HepG2 (cell line): Measurements from ENCODE around the gene ZNF581. TPM values are rescaled to one million over a fixed set of nuclear protein-coding genes. Genes with fewer than 3 reads are reported as not detected.

ENCODE experiments used
- ATF2 ChIP-seq: sonication (generic); formaldehyde crosslinking; IDR thresholded peaks from 2 replicates; pipeline ENCODE4 v1.4.0; 2020; ENCODE audit warnings: missing genetic modification reagents
- EED ChIP-seq: sonication (generic); formaldehyde crosslinking; IDR thresholded peaks from 2 replicates; pipeline ENCODE4 v1.5.0; 2020; ENCODE audit warnings: mild to moderate bottlenecking, missing genetic modification reagents
- FOXO4 ChIP-seq: sonication (generic); formaldehyde crosslinking; conservative IDR thresholded peaks from 2 replicates; pipeline ENCODE4 v1.8.1; 2023; ENCODE audit warnings: missing genetic modification reagents
- KLF12 ChIP-seq: sonication (generic); formaldehyde crosslinking; IDR thresholded peaks from 2 replicates; pipeline ENCODE4 v1.4.0; 2020; ENCODE audit warnings: missing genetic modification reagents, borderline replicate concordance
- SIN3B ChIP-seq: fragments of 150-350 bp; IDR thresholded peaks from 2 replicates; pipeline ENCODE4 v1.6.1; 2014; ENCODE audit warnings: low read length
- ZNF350 ChIP-seq: sonication (generic); formaldehyde crosslinking; IDR thresholded peaks from 2 replicates; pipeline ENCODE4 v1.4.0; 2020; ENCODE audit warnings: mild to moderate bottlenecking, low read depth, missing genetic modification reagents, borderline replicate concordance
- ZNF678 ChIP-seq: sonication (generic); formaldehyde crosslinking; IDR thresholded peaks from 2 replicates; pipeline ENCODE4 v1.4.0; 2020; ENCODE audit warnings: mild to moderate bottlenecking, missing genetic modification reagents
- ZNF777 ChIP-seq: sonication (generic); formaldehyde crosslinking; IDR thresholded peaks from 2 replicates; pipeline ENCODE4 v1.4.0; 2020; ENCODE audit warnings: missing genetic modification reagents
- polyA plus RNA-seq, 8 experiments: library from polyadenylated mRNA; depleted of rRNA in 3 of 8; stranded (reverse) in 7 of 8; unstranded in 1 of 8; fragments of >200 nt; fragmentation: Illumina TruSeq in 4 of 8; extraction: Trizol in 4 of 8; gene quantifications; 2 replicates each; pipeline versions ENCODE4 v1.2.1 to v1.2.3, GENCODE V29; 2011 to 2016; ENCODE audit warnings: low read depth in 4 of 8, missing spikeins in 1 of 8, mixed read lengths in 1 of 8; ENCODE audit not compliant: insufficient read depth in 1 of 8
- total RNA-seq, 5 experiments: library from RNA; depleted of rRNA; stranded (reverse); fragments of >200 nt; fragmentation: Illumina TruSeq; extraction: Trizol; gene quantifications; 2 replicates each; pipeline ENCODE4 v1.2.3, GENCODE V29; 2016; ENCODE audit warnings: low read depth in 1 of 5
- TF ChIP-seq, protein P1 (sequence below): sonication (generic); formaldehyde crosslinking; IDR thresholded peaks from 2 replicates; pipeline ENCODE4 v1.4.0; 2020; ENCODE audit warnings: low read depth, missing genetic modification reagents
- TF ChIP-seq, protein P2 (sequence below): sonication (generic); formaldehyde crosslinking; IDR thresholded peaks from 2 replicates; pipeline ENCODE4 v1.4.0; 2020; ENCODE audit warnings: missing genetic modification reagents
- TF ChIP-seq, protein P3 (sequence below): sonication (generic); formaldehyde crosslinking; IDR thresholded peaks from 2 replicates; pipeline ENCODE4 v1.8.0; 2022; ENCODE audit warnings: mild to moderate bottlenecking, missing genetic modification reagents, moderate library complexity
- TF ChIP-seq, protein P4 (sequence below): sonication (generic); formaldehyde crosslinking; conservative IDR thresholded peaks from 2 replicates; pipeline ENCODE4 v1.8.0; 2022; ENCODE audit warnings: missing genetic modification reagents

ZNF581 gene
- total and polyA plus RNA-seq, 2 of the 13 experiments (the other 11 are each of a cell fraction or from before 2014, with no cell fraction given): 19.6 to 49.5 TPM

- TF ChIP-seq ZNF777 (no peak), SIN3B (0 out of 2 replicates have a peak, but pooled peaks have one; percentile 13), ZNF350 (CRISPR knock-in tag) (peak; percentile 59; the same call in 1 of the 2 replicates), EED (CRISPR knock-in tag) (no peak), ATF2 (CRISPR knock-in tag) (0 out of 2 replicates have a peak, but pooled peaks have one; percentile 19), ZNF678 (CRISPR knock-in tag) (no peak), FOXO4 (CRISPR knock-in tag) (no peak), KLF12 (CRISPR knock-in tag) (peak; percentile 78; the same call in 1 of the 2 replicates)
- TF ChIP-seq, protein P1, sequence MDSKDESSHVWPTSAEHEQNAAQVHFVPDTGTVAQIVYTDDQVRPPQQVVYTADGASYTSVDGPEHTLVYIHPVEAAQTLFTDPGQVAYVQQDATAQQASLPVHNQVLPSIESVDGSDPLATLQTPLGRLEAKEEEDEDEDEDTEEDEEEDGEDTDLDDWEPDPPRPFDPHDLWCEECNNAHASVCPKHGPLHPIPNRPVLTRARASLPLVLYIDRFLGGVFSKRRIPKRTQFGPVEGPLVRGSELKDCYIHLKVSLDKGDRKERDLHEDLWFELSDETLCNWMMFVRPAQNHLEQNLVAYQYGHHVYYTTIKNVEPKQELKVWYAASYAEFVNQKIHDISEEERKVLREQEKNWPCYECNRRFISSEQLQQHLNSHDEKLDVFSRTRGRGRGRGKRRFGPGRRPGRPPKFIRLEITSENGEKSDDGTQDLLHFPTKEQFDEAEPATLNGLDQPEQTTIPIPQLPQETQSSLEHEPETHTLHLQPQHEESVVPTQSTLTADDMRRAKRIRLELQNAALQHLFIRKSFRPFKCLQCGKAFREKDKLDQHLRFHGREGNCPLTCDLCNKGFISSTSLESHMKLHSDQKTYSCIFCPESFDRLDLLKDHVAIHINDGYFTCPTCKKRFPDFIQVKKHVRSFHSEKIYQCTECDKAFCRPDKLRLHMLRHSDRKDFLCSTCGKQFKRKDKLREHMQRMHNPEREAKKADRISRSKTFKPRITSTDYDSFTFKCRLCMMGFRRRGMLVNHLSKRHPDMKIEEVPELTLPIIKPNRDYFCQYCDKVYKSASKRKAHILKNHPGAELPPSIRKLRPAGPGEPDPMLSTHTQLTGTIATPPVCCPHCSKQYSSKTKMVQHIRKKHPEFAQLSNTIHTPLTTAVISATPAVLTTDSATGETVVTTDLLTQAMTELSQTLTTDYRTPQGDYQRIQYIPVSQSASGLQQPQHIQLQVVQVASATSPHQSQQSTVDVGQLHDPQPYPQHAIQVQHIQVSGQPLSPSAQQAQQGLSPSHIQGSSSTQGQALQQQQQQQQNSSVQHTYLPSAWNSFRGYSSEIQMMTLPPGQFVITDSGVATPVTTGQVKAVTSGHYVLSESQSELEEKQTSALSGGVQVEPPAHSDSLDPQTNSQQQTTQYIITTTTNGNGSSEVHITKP (CRISPR knock-in tag): peak; percentile 62; the same call in 1 of the 2 replicates
- TF ChIP-seq, protein P2, sequence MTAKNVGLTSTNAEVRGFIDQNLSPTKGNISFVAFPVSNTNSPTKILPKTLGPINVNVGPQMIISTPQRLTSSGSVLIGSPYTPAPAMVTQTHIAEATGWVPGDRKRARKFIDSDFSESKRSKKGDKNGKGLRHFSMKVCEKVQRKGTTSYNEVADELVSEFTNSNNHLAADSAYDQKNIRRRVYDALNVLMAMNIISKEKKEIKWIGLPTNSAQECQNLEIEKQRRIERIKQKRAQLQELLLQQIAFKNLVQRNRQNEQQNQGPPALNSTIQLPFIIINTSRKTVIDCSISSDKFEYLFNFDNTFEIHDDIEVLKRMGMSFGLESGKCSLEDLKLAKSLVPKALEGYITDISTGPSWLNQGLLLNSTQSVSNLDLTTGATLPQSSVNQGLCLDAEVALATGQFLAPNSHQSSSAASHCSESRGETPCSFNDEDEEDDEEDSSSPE: 0 out of 2 replicates have a peak, but pooled peaks have one; percentile 14
- TF ChIP-seq, protein P3, sequence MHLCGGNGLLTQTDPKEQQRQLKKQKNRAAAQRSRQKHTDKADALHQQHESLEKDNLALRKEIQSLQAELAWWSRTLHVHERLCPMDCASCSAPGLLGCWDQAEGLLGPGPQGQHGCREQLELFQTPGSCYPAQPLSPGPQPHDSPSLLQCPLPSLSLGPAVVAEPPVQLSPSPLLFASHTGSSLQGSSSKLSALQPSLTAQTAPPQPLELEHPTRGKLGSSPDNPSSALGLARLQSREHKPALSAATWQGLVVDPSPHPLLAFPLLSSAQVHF (CRISPR knock-in tag): no peak
- TF ChIP-seq, protein P4, sequence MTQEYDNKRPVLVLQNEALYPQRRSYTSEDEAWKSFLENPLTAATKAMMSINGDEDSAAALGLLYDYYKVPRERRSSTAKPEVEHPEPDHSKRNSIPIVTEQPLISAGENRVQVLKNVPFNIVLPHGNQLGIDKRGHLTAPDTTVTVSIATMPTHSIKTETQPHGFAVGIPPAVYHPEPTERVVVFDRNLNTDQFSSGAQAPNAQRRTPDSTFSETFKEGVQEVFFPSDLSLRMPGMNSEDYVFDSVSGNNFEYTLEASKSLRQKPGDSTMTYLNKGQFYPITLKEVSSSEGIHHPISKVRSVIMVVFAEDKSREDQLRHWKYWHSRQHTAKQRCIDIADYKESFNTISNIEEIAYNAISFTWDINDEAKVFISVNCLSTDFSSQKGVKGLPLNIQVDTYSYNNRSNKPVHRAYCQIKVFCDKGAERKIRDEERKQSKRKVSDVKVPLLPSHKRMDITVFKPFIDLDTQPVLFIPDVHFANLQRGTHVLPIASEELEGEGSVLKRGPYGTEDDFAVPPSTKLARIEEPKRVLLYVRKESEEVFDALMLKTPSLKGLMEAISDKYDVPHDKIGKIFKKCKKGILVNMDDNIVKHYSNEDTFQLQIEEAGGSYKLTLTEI (CRISPR knock-in tag): no peak
These were observed 44.0 kb upstream of the ZNF581 start, which contains the start of gene FIZ1 (continued) for GRCh38 chr19:55599468-55599841.
